Posterior cingulate gyrus (tissue), 11 donors: Measurements from ENCODE around the gene MYO1B.

Source experiments
- DNase-seq, 10 donors: peaks; one replicate each; pipeline versions ENCODE4 v3.0.0 to v3.0.0-alpha.2; 2020 to 2021; ENCODE audit warnings: mixed read lengths in 3 of 10
- intact Hi-C: fragments of 100-400 bp; cut with DNase I; formaldehyde crosslinking; loops from one replicate; pipeline ENCODE4 v1.15.1; 2023

MYO1B gene

GRCh38 chr2:191351921-191352320 is 106.7 kb downstream of the MYO1B start:
- DNase-seq, result no peak
- intact Hi-C loops, result no loop called here

- intact Hi-C loops, result no loop called here
- no peak for DNase-seq
Measured at GRCh38 chr2:191352536-191352935, 107.3 kb downstream of the MYO1B start.

DNA sequence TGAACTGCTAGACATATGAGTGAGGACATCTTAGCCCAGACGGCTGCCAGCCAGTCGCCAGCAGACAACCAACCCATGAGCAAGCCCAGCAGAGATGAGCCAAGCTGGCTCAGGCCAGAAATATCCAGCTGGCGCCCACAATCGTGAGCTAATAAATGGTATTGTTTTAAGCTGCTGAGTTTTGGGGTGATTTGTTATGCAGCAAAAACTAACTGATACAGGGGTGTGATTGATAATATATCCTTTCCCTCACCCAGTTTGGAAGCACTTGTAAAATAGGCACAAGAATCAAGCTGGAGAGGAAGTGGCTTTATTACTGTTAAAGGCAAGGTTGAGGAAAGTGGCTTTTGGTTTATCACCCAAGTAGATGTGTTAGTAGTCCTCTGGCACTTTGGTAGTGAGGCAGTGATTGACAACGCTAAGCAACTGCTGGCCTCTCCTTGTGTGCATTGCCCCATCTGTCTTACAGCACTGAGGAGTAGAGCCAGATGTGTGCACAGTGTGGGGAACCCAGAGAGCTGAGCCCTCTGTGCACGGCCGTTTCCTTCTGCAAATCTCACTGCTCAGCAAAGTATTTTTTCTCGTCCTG is 110.1 kb downstream of the MYO1B start:
- DNase-seq, result no peak
- intact Hi-C loops, result no loop called here

DNA sequence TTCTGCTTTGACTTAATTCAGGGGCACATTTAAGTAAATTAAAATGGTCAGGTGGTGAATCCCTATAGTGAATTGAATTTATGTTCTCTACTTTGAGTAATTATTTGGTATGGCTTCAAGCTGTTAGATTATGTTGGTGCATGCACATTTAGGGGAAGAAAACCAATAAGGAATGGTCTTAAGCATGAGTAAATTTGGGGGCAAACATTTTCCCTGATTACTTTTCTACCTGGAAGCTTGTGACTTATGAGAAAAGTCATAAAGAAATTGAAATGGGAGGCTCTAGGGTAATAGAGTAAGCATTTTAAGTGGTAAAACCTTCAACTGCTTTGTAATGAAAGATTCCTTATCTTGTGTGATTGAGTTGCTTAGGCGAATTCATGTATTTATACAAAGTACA is 112.5 kb downstream of the MYO1B start:
- intact Hi-C loops, result no loop called here
- DNase-seq, result no peak

DNA sequence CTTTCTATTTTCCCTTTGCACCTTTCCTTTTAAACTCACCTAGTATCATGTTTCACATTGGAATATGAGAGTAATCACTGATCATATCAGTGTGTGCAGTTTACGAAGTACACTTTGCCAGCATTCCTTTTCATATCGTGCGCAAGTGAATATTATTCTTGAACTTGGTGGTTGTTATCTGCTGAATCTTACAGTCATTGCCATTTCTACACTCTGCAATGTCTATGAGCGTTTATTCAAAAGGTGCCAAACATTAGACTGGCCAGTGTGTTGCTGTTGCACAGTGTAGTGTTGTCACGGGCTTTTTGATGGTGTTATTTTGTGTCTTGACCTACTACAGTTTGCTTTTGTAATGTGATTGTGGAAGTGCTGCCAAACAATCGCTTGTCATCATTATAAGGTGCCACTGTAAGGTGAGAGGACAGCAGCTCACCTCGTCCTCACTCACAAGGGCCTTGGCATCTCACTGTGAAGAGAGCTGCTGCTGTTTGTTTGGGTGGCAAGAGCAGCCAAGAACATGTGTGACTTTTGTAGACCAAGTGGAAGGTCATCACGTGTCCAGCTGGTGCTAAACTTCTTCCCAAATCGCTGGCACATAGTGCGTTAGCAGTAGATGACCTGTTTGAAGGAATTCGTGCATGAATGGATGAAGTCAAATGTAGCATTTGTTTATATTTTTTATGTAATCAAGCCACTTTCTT is 113.3 kb downstream of the MYO1B start:
- no peak for DNase-seq
- intact Hi-C loops, result no loop called here

DNA sequence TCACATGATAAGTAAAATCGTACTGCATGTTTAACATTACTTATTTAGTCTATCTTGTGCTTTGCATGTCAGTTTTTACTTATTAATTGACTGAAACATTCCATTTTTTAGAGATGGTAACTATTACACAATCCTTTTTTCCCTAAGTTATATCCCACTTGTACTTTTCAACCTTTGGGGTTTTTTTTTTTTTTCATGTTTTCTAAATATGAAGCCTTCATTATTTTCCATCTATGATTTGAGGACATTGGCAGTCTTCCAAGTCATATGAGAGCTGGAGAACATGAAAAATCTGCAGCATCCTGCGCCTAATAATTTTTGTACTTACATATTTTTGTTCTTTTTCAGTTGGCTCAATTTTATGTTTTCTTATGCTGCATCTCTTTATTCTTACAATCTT is 113.9 kb downstream of the MYO1B start:
- DNase-seq, result no peak
- intact Hi-C loops, result no loop called here

DNA sequence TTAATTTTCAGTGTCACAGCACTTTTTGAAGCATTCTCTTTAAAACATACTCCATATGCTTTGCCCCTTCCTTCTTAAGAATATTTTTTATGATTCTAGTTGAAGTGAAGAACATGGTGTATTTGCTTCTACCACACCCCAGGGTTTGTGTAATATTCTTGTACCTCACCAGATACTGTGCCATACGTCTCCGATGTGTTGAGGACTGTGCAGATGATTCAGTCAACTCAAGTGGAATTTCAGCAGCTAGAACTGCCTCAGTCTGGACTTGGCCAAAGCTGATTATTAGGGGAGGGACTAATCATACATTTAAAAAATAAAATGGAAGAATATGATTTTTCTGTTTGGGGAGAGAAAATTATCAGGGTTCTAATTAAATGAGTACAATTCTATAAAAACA is 115.7 kb downstream of the MYO1B start:
- DNase-seq, result no peak
- intact Hi-C loops, result no loop called here

GRCh38 chr2:191362841-191363240 is 117.6 kb downstream of the MYO1B start:
- intact Hi-C loops, result no loop called here
- no peak for DNase-seq

GRCh38 chr2:191363267-191363666 is 118.1 kb downstream of the MYO1B start:
- intact Hi-C loops, result no loop called here
- no peak for DNase-seq

DNA sequence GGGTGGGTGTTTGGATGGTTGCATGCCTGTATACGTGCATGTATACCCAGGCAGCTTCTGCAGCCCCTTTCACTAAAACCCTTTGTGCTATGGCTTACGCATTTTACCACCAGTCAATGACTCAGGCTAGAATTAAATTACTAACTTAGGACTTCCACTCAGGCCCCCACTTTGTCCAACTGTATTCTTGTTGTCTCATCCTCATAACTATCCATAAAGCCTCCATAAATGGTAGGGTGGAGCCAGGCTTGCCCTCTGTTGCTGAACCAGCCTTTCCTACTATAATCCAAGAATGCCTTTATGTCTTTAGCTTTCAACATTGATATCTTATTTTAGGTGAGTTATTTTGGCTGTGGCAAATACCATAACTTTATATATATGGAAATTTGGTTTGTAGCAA is 119.9 kb downstream of the MYO1B start:
- DNase-seq, result no peak
- intact Hi-C loops, result no loop called here

GRCh38 chr2:191366199-191366598 is 121.0 kb downstream of the MYO1B start:
- intact Hi-C loops, result no loop called here
- DNase-seq, result no peak

DNA sequence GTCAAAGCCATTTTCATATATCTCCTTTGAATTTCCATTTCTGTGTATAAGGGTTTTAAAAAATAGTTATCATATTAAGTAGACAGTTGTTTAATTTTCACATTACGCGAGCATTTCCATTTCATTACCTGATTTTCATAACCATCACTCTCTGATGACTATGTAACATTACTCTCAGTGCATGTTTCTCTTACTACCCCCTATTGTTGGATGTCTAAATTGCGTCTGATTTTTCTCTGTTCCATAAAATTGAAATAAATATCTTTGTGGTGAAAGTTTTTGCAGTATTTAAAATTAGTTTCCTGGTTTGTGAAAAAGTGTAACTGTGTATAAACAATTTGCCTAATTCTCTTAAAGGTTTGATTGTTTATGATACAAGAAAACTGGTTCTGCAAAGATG is 123.8 kb downstream of the MYO1B start:
- no peak for DNase-seq
- intact Hi-C loops, result no loop called here

GRCh38 chr2:191374366-191374765 is 129.2 kb downstream of the MYO1B start:
- intact Hi-C loops, result no loop called here
- no peak for DNase-seq

- intact Hi-C loops, result no loop called here
- no peak for DNase-seq
Measured at GRCh38 chr2:191374939-191375338, 129.7 kb downstream of the MYO1B start.

DNA sequence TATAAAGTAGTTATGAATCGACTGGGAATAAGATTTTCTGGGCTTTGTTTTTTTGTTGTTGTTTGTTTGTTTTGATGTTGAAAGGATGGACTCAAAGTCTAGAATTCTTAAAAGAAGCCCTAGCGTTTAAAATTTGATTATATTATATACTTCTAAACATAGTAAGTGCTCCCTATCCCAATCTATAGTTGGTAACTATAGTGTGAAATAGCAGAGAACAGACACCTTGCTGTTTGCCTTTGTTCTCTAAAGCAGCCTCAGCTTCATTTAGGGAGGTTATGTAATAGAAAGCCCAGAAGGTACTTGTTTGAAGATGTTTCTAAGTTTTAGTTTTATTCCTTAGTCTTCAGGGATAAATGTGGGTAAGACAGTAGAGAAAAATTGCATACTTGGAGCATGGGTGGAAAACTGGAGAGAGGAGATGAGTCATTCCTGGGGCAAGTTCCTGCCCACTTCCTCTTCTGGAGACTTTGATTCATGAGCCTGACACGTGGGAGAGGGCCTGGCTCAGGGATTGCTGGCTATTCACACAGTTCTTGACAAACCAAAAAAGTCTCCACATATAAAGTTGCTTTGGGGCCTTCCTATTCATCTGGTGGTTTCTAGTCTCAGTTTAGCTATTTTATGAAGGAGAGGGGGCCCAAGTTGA is 131.9 kb downstream of the MYO1B start:
- intact Hi-C loops, result no loop called here
- peak in 8 of 10 donors; percentile 36 to 91 (median 56) for DNase-seq

- DNase-seq, result no peak
- intact Hi-C loops, result no loop called here
Measured at GRCh38 chr2:191379375-191379774, 134.2 kb downstream of the MYO1B start.

DNA sequence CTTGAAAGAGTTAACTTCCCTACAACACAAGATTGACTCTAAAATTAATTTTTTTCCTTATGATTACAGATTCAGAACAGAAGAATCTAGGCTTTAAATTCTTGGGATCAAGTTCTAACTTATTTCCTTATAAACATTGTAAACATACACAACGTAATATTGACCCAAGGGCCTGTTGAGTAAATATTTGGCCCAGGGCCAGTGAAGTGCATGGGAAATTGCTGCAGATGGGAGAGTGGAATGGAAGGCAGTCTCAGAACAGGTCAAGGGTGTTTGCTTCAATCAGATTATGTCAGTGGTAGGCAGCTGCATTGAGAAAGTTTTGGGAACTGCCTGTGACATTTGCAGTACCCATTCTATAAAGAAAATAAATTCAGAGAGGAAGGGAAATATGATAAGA is 137.6 kb downstream of the MYO1B start:
- intact Hi-C loops, result no loop called here
- no peak for DNase-seq

GRCh38 chr2:191383486-191383885 is 138.3 kb downstream of the MYO1B start:
- no peak for DNase-seq
- intact Hi-C loops, result no loop called here

GRCh38 chr2:191384829-191385228 is 139.6 kb downstream of the MYO1B start:
- intact Hi-C loops, result no loop called here

GRCh38 chr2:191385416-191386160 is 140.4 kb downstream of the MYO1B start:
- DNase-seq, result no peak
- intact Hi-C loops, result no loop called here

More at GRCh38 chr2:191384829-191385228, 139.6 kb downstream of the MYO1B start:
- DNase-seq, result no peak

DNA sequence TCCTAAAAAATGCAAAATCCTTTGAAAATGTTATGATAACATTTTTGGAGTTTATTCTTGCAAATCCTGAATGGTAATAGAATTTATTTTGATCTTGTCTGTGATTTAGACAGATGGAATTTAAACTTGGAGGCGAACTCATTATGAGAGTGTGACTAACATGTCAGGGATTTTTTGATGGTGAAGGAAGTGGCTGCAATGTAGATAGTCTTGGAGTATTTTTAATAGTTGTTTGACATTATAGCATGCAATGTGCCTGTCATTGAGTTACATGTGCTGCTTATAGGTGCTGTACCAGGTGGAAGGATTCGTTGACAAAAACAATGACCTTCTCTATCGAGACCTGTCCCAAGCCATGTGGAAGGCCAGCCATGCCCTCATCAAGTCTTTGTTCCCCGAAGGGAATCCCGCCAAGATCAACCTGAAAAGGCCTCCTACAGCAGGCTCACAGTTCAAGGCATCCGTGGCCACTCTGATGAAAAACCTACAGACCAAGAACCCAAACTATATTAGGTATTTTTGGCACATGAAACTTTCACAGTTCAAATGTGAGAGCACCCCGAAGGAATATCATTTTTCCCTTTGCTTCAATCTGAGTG is 141.8 kb downstream of the MYO1B start:
- DNase-seq, result no peak
- intact Hi-C loops, result no loop called here
